ENCODE results near the gene AFAP1L1.

- TF ChIP-seq REST (IDR thresholded peaks at IDR 0.05; ENCODE audit: borderline replicate concordance in 1 of 2, low read depth in 1 of 2, low read length in 2 of 2) (no peak), GFI1 (CRISPR knock-in tag; IDR thresholded peaks at IDR 0.05; ENCODE audit: borderline replicate concordance) (no peak), ZBTB33 (CRISPR knock-in tag; IDR thresholded peaks at IDR 0.05) (no peak), POLR2A (IDR thresholded peaks at IDR 0.05; ENCODE audit: insufficient read depth in 1 of 2, low read depth in 2 of 2, low read length in 2 of 2) (no peak), SMC3 (IDR thresholded peaks at IDR 0.05; ENCODE audit: low read length) (no peak), ARNTL (CRISPR knock-in tag; IDR thresholded peaks at IDR 0.05) (no peak), RXRA (CRISPR knock-in tag; IDR thresholded peaks at IDR 0.05) (no peak)
These were observed 9.1 kb downstream of the AFAP1L1 start for GRCh38 chr5:149280802-149281201.

Measured in HepG2 (cell line).